Keratinocyte (primary cell): Measurements from ENCODE around the gene NHLH2. TPM values are rescaled to one million over a fixed set of nuclear protein-coding genes. Genes with fewer than 3 reads are reported as not detected.
A peak's percentile ranks its signal among the peaks of the same experiment; 100 is the strongest.

ENCODE experiments used
- DNase-seq: peaks from one replicate; pipeline ENCODE4 v3.0.0-alpha.2; 2011; ENCODE audit warnings: low read depth, missing footprints, low spot score
- FAIRE-seq: peaks from 2 replicates; lab custom pipeline; 2011; peaks lifted over from hg19 to GRCh38; lab: Jason Lieb, UNC
- H2AFZ ChIP-seq: 2 replicates; pipeline ENCODE4 v1.6.0; 2012; ENCODE audit warnings: low read length, control low read depth, inconsistent platforms; ENCODE audit not compliant: control insufficient read depth
- H3K27ac ChIP-seq: 2 replicates; pipeline ENCODE4 v1.5.1; 2011; ENCODE audit warnings: low read length; ENCODE audit not compliant: control insufficient read depth, insufficient read depth
- H3K27me3 ChIP-seq: 3 replicates; pipeline ENCODE4 v1.6.0; 2011; ENCODE audit warnings: low read length; ENCODE audit not compliant: control insufficient read depth, insufficient read depth; ENCODE audit errors: extremely low read depth
- H3K36me3 ChIP-seq, 2 experiments: 2 replicates in 1 of 2; 3 replicates in 1 of 2; pipeline ENCODE4 v1.5.1; 2011; ENCODE audit warnings: low read length in 2 of 2, mild to moderate bottlenecking in 1 of 2; ENCODE audit not compliant: control insufficient read depth in 2 of 2, insufficient read depth in 2 of 2; ENCODE audit errors: extremely low read depth in 1 of 2
- H3K4me1 ChIP-seq: 3 replicates; pipeline ENCODE4 v1.5.1; 2011; ENCODE audit warnings: low read length; ENCODE audit not compliant: control insufficient read depth, insufficient read depth; ENCODE audit errors: extremely low read depth
- H3K4me2 ChIP-seq: 3 replicates; pipeline ENCODE4 v1.6.0; 2011; ENCODE audit warnings: low read depth, low read length; ENCODE audit not compliant: control insufficient read depth, insufficient read depth; ENCODE audit errors: extremely low read depth
- H3K4me3 ChIP-seq, 3 experiments: fragments of 200-600 bp in 1 of 3; sonication (generic) in 1 of 3; 2 replicates in 2 of 3; 3 replicates in 1 of 3; pipeline ENCODE4 v1.5.1; 2011 to 2016; ENCODE audit warnings: low read length in 3 of 3, mild to moderate bottlenecking in 3 of 3, control low read depth in 2 of 3, inconsistent platforms in 1 of 3, low read depth in 1 of 3, mixed read lengths in 1 of 3, mixed run types in 1 of 3, moderate library complexity in 1 of 3; ENCODE audit not compliant: control insufficient read depth in 2 of 3, insufficient read depth in 2 of 3; ENCODE audit errors: extremely low read depth in 1 of 3
- H3K79me2 ChIP-seq: 2 replicates; pipeline ENCODE4 v1.6.0; 2012; ENCODE audit warnings: low read length; ENCODE audit not compliant: control insufficient read depth, insufficient read depth
- H3K9ac ChIP-seq: 3 replicates; pipeline ENCODE4 v1.6.0; 2011; ENCODE audit warnings: low read length; ENCODE audit not compliant: control insufficient read depth, insufficient read depth; ENCODE audit errors: extremely low read depth
- H3K9me1 ChIP-seq: 3 replicates; pipeline ENCODE4 v1.6.0; 2011; ENCODE audit warnings: low read length; ENCODE audit not compliant: control insufficient read depth, insufficient read depth; ENCODE audit errors: extremely low read depth
- H3K9me3 ChIP-seq: 2 replicates; pipeline ENCODE4 v1.5.1; 2012; ENCODE audit warnings: low read depth, low read length; ENCODE audit not compliant: control insufficient read depth
- H4K20me1 ChIP-seq: 3 replicates; pipeline ENCODE4 v1.6.0; 2011; ENCODE audit warnings: low read length; ENCODE audit not compliant: control insufficient read depth, insufficient read depth; ENCODE audit errors: extremely low read depth
- EZH2 ChIP-seq: IDR thresholded peaks from one replicate; pipeline ENCODE4 v1.6.1; 2012; ENCODE audit warnings: inconsistent platforms, mild to moderate bottlenecking, low read length, moderate library complexity
- dilution Hi-C: fragments of 300-500 bp; cut with MboI; formaldehyde crosslinking; loops from one replicate; pipeline ENCODE4 v1.7.0; 2020; ENCODE audit warnings: low sequenced_read_pairs; ENCODE audit not compliant: extremely low pct_ligation_motif_present
- polyA plus RNA-seq, 5 experiments: library from polyadenylated mRNA; depleted of rRNA in 3 of 5; stranded (reverse) in 3 of 5; stranded (forward) in 1 of 5; unstranded in 1 of 5; fragments of >200 nt; gene quantifications; 1 replicate in 1 of 5; 2 replicates in 3 of 5; 3 replicates in 1 of 5; pipeline versions ENCODE4 v1.2.1 to v1.2.3, GENCODE V29; 2011 to 2012; ENCODE audit warnings: missing spikeins in 2 of 5, low read depth in 1 of 5, low replicate concordance in 1 of 5
- TF ChIP-seq, protein P1 (sequence below), 3 experiments: IDR thresholded peaks in 1 of 3; conservative IDR thresholded peaks in 1 of 3; optimal IDR thresholded peaks in 1 of 3; 2 replicates in 2 of 3; 3 replicates in 1 of 3; pipeline versions ENCODE3 to v1.5.1; 2011; ENCODE audit warnings: low read length in 3 of 3, mild to moderate bottlenecking in 3 of 3, moderate library complexity in 2 of 3, control low read depth in 1 of 3, inconsistent platforms in 1 of 3; ENCODE audit not compliant: insufficient read depth in 2 of 3; ENCODE audit errors: extremely low read depth in 1 of 3

Gene NHLH2
- polyA plus RNA-seq, 1 donor (not counting 4 experiments of a cell fraction or from before 2014, with no cell fraction given), result 0.21 TPM

DNA sequence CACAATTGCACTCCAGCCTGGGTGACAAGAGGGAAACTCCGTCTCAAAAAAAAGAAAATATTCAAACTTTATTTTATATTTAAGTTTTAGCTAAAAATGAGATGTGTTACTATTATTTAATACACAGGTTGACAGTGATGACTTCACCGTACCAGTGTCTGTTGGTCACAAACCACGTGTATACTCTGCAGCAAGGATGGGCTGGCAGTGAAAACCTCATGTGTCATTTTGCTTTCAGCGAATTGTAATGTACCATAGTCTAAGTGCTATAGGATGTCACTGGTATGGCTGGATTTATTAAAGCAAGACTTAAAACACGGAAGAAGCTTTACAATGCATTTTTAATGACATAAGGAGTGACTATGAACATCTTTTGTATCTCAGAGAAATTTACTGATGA, 28.1 kb upstream of the NHLH2 start:
- no peaks in the 10 kb centered on the region for H3K36me3 ChIP-seq
- no peak overlapping the region for H3K4me2 ChIP-seq
- FAIRE-seq, result peak; percentile 5
- DNase-seq, result no peak
- no peak overlapping the region for H3K27ac ChIP-seq
- H3K9me1 ChIP-seq, result no peaks in the 10 kb centered on the region
- no peaks in the 10 kb centered on the region for H4K20me1 ChIP-seq
- no peak overlapping the region for H3K4me3 ChIP-seq
- no peak overlapping the region for H2AFZ ChIP-seq
- TF ChIP-seq EZH2, result no peak
- TF ChIP-seq, protein P1, sequence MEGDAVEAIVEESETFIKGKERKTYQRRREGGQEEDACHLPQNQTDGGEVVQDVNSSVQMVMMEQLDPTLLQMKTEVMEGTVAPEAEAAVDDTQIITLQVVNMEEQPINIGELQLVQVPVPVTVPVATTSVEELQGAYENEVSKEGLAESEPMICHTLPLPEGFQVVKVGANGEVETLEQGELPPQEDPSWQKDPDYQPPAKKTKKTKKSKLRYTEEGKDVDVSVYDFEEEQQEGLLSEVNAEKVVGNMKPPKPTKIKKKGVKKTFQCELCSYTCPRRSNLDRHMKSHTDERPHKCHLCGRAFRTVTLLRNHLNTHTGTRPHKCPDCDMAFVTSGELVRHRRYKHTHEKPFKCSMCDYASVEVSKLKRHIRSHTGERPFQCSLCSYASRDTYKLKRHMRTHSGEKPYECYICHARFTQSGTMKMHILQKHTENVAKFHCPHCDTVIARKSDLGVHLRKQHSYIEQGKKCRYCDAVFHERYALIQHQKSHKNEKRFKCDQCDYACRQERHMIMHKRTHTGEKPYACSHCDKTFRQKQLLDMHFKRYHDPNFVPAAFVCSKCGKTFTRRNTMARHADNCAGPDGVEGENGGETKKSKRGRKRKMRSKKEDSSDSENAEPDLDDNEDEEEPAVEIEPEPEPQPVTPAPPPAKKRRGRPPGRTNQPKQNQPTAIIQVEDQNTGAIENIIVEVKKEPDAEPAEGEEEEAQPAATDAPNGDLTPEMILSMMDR (optimal IDR thresholded peaks at IDR 0.05 in 1 of 3, IDR thresholded peaks at IDR 0.05 in 1 of 3, conservative IDR thresholded peaks at IDR 0.05 in 1 of 3; ENCODE audit: extremely low read depth in 1 of 3, insufficient read depth in 2 of 3, low read length in 3 of 3), result no peak
- no peaks in the 10 kb centered on the region for H3K79me2 ChIP-seq
- H3K9ac ChIP-seq, result no peak overlapping the region
- H3K9me3 ChIP-seq, result no peaks in the 10 kb centered on the region
- dilution Hi-C loops, result no loop called here
- H3K27me3 ChIP-seq, result no peaks in the 10 kb centered on the region
- H3K4me1 ChIP-seq, result no peaks in the 10 kb centered on the region

DNA sequence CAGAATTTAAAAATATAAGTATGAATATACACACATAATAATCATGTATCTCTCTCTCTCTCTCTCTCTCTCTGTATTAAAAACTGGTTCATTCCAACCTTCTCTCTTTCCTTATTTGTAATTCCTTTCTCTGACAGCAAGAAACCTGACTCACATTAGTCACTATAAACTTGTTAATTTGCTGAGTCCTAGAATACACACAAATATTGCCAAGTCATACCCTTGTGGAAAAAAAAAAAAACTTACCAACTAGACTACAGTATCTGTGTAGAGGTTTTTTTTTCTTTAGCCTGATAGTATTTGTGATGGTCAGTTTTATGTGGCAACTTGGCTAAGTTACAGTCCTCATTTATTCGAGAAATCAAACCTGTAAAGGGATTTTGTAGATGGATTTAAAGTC, 26.3 kb upstream of the NHLH2 start:
- H3K9me1 ChIP-seq, result no peaks in the 10 kb centered on the region
- H3K79me2 ChIP-seq, result no peaks in the 10 kb centered on the region
- no peak overlapping the region for H3K4me3 ChIP-seq
- TF ChIP-seq EZH2, result no peak
- TF ChIP-seq, protein P1 (optimal IDR thresholded peaks at IDR 0.05 in 1 of 3, IDR thresholded peaks at IDR 0.05 in 1 of 3, conservative IDR thresholded peaks at IDR 0.05 in 1 of 3; ENCODE audit: extremely low read depth in 1 of 3, insufficient read depth in 2 of 3, low read length in 3 of 3), result no peak
- no peaks in the 10 kb centered on the region for H3K4me1 ChIP-seq
- no peaks in the 10 kb centered on the region for H4K20me1 ChIP-seq
- H3K4me2 ChIP-seq, result no peak overlapping the region
- no peak overlapping the region for H2AFZ ChIP-seq
- DNase-seq, result no peak
- H3K9ac ChIP-seq, result no peak overlapping the region
- dilution Hi-C loops, result no loop called here
- no peak overlapping the region for H3K27ac ChIP-seq
- H3K9me3 ChIP-seq, result no peaks in the 10 kb centered on the region
- H3K36me3 ChIP-seq, result no peaks in the 10 kb centered on the region
- no peaks in the 10 kb centered on the region for H3K27me3 ChIP-seq
- FAIRE-seq, result no peak
